NCI-H2171 (cell line): ENCODE measurements around the gene TRIM32.

Experiments
- DNase-seq: peaks from one replicate; lab custom pipeline; 2025; lab: John Stamatoyannopoulos, UW

TRIM32 gene

GRCh38 chr9:116705531-116705930 is 18.4 kb downstream of the TRIM32 start:
- DNase-seq: no peak

- DNase-seq: no peak
Measured at GRCh38 chr9:116706310-116707290, 19.5 kb downstream of the TRIM32 start.

GRCh38 chr9:116712781-116713180 is 25.7 kb downstream of the TRIM32 start:
- DNase-seq: no peak

- no peak for DNase-seq
Measured at GRCh38 chr9:116713271-116713670, 26.2 kb downstream of the TRIM32 start.

GRCh38 chr9:116715751-116716150 is 28.6 kb downstream of the TRIM32 start:
- DNase-seq: no peak

GRCh38 chr9:116716438-116716837 is 29.3 kb downstream of the TRIM32 start:
- no peak for DNase-seq

GRCh38 chr9:116717150-116717549 is 30.0 kb downstream of the TRIM32 start:
- no peak for DNase-seq

GRCh38 chr9:116718111-116718510 is 31.0 kb downstream of the TRIM32 start:
- no peak for DNase-seq

- DNase-seq: no peak
Measured at GRCh38 chr9:116720111-116720510, 33.0 kb downstream of the TRIM32 start.

- no peak for DNase-seq
Measured at GRCh38 chr9:116721411-116721810, 34.3 kb downstream of the TRIM32 start.

- DNase-seq: no peak
Measured at GRCh38 chr9:116721944-116722343, 34.8 kb downstream of the TRIM32 start.

GRCh38 chr9:116724123-116724522 is 37.0 kb downstream of the TRIM32 start:
- DNase-seq: no peak

GRCh38 chr9:116726602-116727001 is 39.5 kb downstream of the TRIM32 start:
- DNase-seq: no peak

- no peak for DNase-seq
Measured at GRCh38 chr9:116733010-116733641, 46.0 kb downstream of the TRIM32 start.

- DNase-seq: no peak
Measured at GRCh38 chr9:116736399-116737151, 49.5 kb downstream of the TRIM32 start.

- DNase-seq: peak; percentile 86
Measured at GRCh38 chr9:116737152-116737546, 50.0 kb downstream of the TRIM32 start.

GRCh38 chr9:116741086-116741740 is 54.1 kb downstream of the TRIM32 start:
- no peak for DNase-seq

GRCh38 chr9:116741742-116742141 is 54.6 kb downstream of the TRIM32 start:
- no peak for DNase-seq

- no peak for DNase-seq
Measured at GRCh38 chr9:116749176-116749575, 62.1 kb downstream of the TRIM32 start.

- no peak for DNase-seq
Measured at GRCh38 chr9:116749772-116750171, 62.7 kb downstream of the TRIM32 start.

GRCh38 chr9:116750510-116750909 is 63.4 kb downstream of the TRIM32 start:
- DNase-seq: no peak
